DND-41 (cell line): ENCODE results near the gene PLEKHA6.

Experiments used
- ATAC-seq: fragments of 200-7000 bp; cut with Tn5 transposase; 3 replicates; pipeline ENCODE4 v1.9.1; 2021; ENCODE audit warnings: low read depth; ENCODE audit not compliant: insufficient read depth
- DNase-seq: peaks from one replicate; pipeline ENCODE4 v3.0.0-alpha.2; 2020
- H2AFZ ChIP-seq: 2 replicates; pipeline ENCODE4 v1.6.0; 2012; ENCODE audit warnings: low read depth, low read length
- H3K27ac ChIP-seq: 2 replicates; pipeline ENCODE4 v1.5.1; 2012; ENCODE audit warnings: low read length, inconsistent platforms
- H3K27me3 ChIP-seq: fragments of 200-600 bp; sonication (generic); 2 replicates; pipeline ENCODE4 v1.6.0; 2012; ENCODE audit warnings: low read length, mild to moderate bottlenecking, inconsistent platforms; ENCODE audit not compliant: insufficient read depth, poor library complexity
- H3K36me3 ChIP-seq: 2 replicates; pipeline ENCODE4 v1.5.1; 2012; ENCODE audit warnings: low read length, inconsistent platforms; ENCODE audit not compliant: insufficient read depth
- H3K4me1 ChIP-seq: 2 replicates; pipeline ENCODE4 v1.5.1; 2012; ENCODE audit warnings: mild to moderate bottlenecking, low read length; ENCODE audit not compliant: insufficient read depth
- H3K4me2 ChIP-seq: 2 replicates; pipeline ENCODE4 v1.6.0; 2012; ENCODE audit warnings: mild to moderate bottlenecking, moderate library complexity, low read length, inconsistent platforms; ENCODE audit not compliant: insufficient read depth
- H3K4me3 ChIP-seq, 2 experiments: fragments of 200-600 bp in 1 of 2; shearing (Covaris generic) in 1 of 2; 2 replicates each; pipeline ENCODE4 v1.5.1; 2012 to 2016; ENCODE audit warnings: inconsistent platforms in 2 of 2, low read length in 2 of 2, mild to moderate bottlenecking in 2 of 2, low read depth in 1 of 2, moderate library complexity in 1 of 2
- H3K79me2 ChIP-seq: 2 replicates; pipeline ENCODE4 v1.6.0; 2012; ENCODE audit warnings: low read length, inconsistent platforms; ENCODE audit not compliant: insufficient read depth
- H3K9ac ChIP-seq: 2 replicates; pipeline ENCODE4 v1.6.0; 2012; ENCODE audit warnings: low read depth, mild to moderate bottlenecking, inconsistent platforms, low read length, moderate library complexity
- H3K9me3 ChIP-seq: 2 replicates; pipeline ENCODE4 v1.5.1; 2012; ENCODE audit warnings: low read length, moderate library complexity, mild to moderate bottlenecking, inconsistent platforms; ENCODE audit not compliant: insufficient read depth, severe bottlenecking
- H4K20me1 ChIP-seq: 2 replicates; pipeline ENCODE4 v1.6.0; 2012; ENCODE audit warnings: low read length; ENCODE audit not compliant: insufficient read depth
- CTCF ChIP-seq: IDR thresholded peaks from 2 replicates; pipeline ENCODE4 v1.5.1; 2012; ENCODE audit warnings: borderline replicate concordance, low read length, moderate library complexity, mild to moderate bottlenecking; ENCODE audit not compliant: poor library complexity, severe bottlenecking; ENCODE audit errors: extremely low read depth
- EZH2 ChIP-seq: IDR thresholded peaks from 3 replicates; pipeline ENCODE4 v1.6.1; 2012; ENCODE audit warnings: borderline replicate concordance, low read depth, mild to moderate bottlenecking, moderate library complexity, low read length, inconsistent platforms; ENCODE audit not compliant: severe bottlenecking

Gene PLEKHA6

GRCh38 chr1:204344665-204345355 lies 14.9 kb downstream of the PLEKHA6 start:
- H3K4me1 ChIP-seq, result no peaks in the 10 kb centered on the region

GRCh38 chr1:204343802-204344201 lies 15.9 kb downstream of the PLEKHA6 start:
- no peak overlapping the region for H3K4me3 ChIP-seq
- no peak for ATAC-seq
- no peak overlapping the region for H3K4me2 ChIP-seq
- no peak for TF ChIP-seq CTCF
- no peak for TF ChIP-seq EZH2
- H3K79me2 ChIP-seq, result no peaks in the 10 kb centered on the region
- no peak overlapping the region for H2AFZ ChIP-seq
- no peak overlapping the region for H3K27ac ChIP-seq
- H4K20me1 ChIP-seq, result no peaks in the 10 kb centered on the region
- H3K27me3 ChIP-seq, result peaks cover 51% of the 10 kb centered on the region
- no peak for DNase-seq
- no peak overlapping the region for H3K9ac ChIP-seq
- H3K9me3 ChIP-seq, result no peaks in the 10 kb centered on the region
- no peaks in the 10 kb centered on the region for H3K4me1 ChIP-seq
- no peaks in the 10 kb centered on the region for H3K36me3 ChIP-seq

More at GRCh38 chr1:204344665-204345355, 14.9 kb downstream of the PLEKHA6 start:
- H3K27me3 ChIP-seq, result peaks cover 43% of the 10 kb centered on the region
- no peak overlapping the region for H2AFZ ChIP-seq
- H3K9ac ChIP-seq, result no peak overlapping the region
- H3K36me3 ChIP-seq, result no peaks in the 10 kb centered on the region
- DNase-seq (no peak), ATAC-seq (no peak)
- TF ChIP-seq CTCF, result no peak
- TF ChIP-seq EZH2, result no peak
- H3K4me3 ChIP-seq, result no peak overlapping the region
- H3K9me3 ChIP-seq, result no peaks in the 10 kb centered on the region
- H3K27ac ChIP-seq, result no peak overlapping the region
- H3K4me2 ChIP-seq, result no peak overlapping the region
- H4K20me1 ChIP-seq, result no peaks in the 10 kb centered on the region
- no peaks in the 10 kb centered on the region for H3K79me2 ChIP-seq

- Histone ChIP-seq H3K4me3 (no peak overlapping the region), H3K4me2 (no peak overlapping the region), H4K20me1 (no peaks in the 10 kb centered on the region), H3K9ac (no peak overlapping the region), H2AFZ (no peak overlapping the region), H3K4me1 (no peaks in the 10 kb centered on the region), H3K27me3 (peaks cover 56% of the 10 kb centered on the region), H3K36me3 (no peaks in the 10 kb centered on the region), H3K79me2 (no peaks in the 10 kb centered on the region), H3K9me3 (no peaks in the 10 kb centered on the region), H3K27ac (no peak overlapping the region)
- no peak for DNase-seq
- ATAC-seq, result no peak
- TF ChIP-seq CTCF (no peak), EZH2 (no peak)
Measured at GRCh38 chr1:204343247-204343646, 16.5 kb downstream of the PLEKHA6 start.
